IMR-90 (cell line): ENCODE measurements around the gene LATS1. TPM values are rescaled to one million over a fixed set of nuclear protein-coding genes. Genes with fewer than 3 reads are reported as not detected.

Experiments
- ATAC-seq: fragments of 200-7000 bp; cut with Tn5 transposase; 2 replicates; pipeline ENCODE4 v1.9.1; 2020; ENCODE audit warnings: low read depth, mild to moderate bottlenecking, moderate library complexity
- BruUV-seq: library from RNA; stranded (reverse); fragments of 400-500 nt; replicated peaks from 2 replicates; lab custom pipeline; 2021; lab: Mats Ljungman, UMichigan
- CTCF ChIA-PET: fragments of 300-600 bp; formaldehyde crosslinking; extraction: SDS; loops from one replicate; lab custom pipeline; 2021; ENCODE audit warnings: antibody characterized with exemption; lab: Yijun Ruan, JAX
- POLR2A ChIA-PET: fragments of 300-600 bp; sonication (Branson Sonifier 250); formaldehyde crosslinking; loops from one replicate; lab custom pipeline; 2022; ENCODE audit warnings: antibody characterized with exemption; ENCODE audit not compliant: unreplicated experiment; lab: Charles Lee
- DNase-seq: peaks from one replicate; pipeline ENCODE4 v3.0.0; 2013
- H2AFZ ChIP-seq: replicated peaks from 2 replicates; pipeline ENCODE3; 2013; ENCODE audit warnings: low read length, mild to moderate bottlenecking; ENCODE audit not compliant: poor library complexity
- H2AK5ac ChIP-seq: 2 replicates; pipeline ENCODE4 v1.6.1; 2013; ENCODE audit warnings: low read depth, low read length, inconsistent platforms
- H2AK9ac ChIP-seq: replicated peaks from 2 replicates; pipeline ENCODE3; 2013; ENCODE audit warnings: mild to moderate bottlenecking, low read depth, low read length, moderate library complexity; ENCODE audit not compliant: poor library complexity
- H2BK120ac ChIP-seq: 2 replicates; pipeline ENCODE4 v1.6.1; 2013; ENCODE audit warnings: low read depth, low read length, inconsistent platforms
- H2BK15ac ChIP-seq: 3 replicates; pipeline ENCODE4 v1.6.1; 2013; ENCODE audit warnings: low read depth, low read length, inconsistent platforms
- H2BK20ac ChIP-seq: 2 replicates; pipeline ENCODE4 v1.6.1; 2013; ENCODE audit warnings: low read depth, mild to moderate bottlenecking, inconsistent platforms, low read length, moderate library complexity
- H2BK5ac ChIP-seq: 2 replicates; pipeline ENCODE4 v1.6.1; 2013; ENCODE audit warnings: mild to moderate bottlenecking, low read depth, low read length, inconsistent platforms; ENCODE audit not compliant: poor library complexity, severe bottlenecking
- H3K14ac ChIP-seq: replicated peaks from 2 replicates; pipeline ENCODE4 v1.6.1; 2013; ENCODE audit warnings: low read depth, low read length, inconsistent platforms
- H3K18ac ChIP-seq: 2 replicates; pipeline ENCODE4 v1.6.1; 2013; ENCODE audit warnings: low read depth, low read length, control low read depth
- H3K23ac ChIP-seq: 2 replicates; pipeline ENCODE4 v1.6.1; 2013; ENCODE audit warnings: low read depth, low read length, inconsistent platforms
- H3K27ac ChIP-seq: 2 replicates; pipeline ENCODE4 v1.5.1; 2013; ENCODE audit warnings: mild to moderate bottlenecking, control low read depth, low read length; ENCODE audit not compliant: insufficient read depth
- H3K27me3 ChIP-seq: 2 replicates; pipeline ENCODE4 v1.6.1; 2013; ENCODE audit warnings: low read length; ENCODE audit not compliant: control insufficient read depth, insufficient read depth
- H3K36me3 ChIP-seq: 2 replicates; pipeline ENCODE4 v1.6.1; 2013; ENCODE audit warnings: low read length, mixed read lengths; ENCODE audit not compliant: control insufficient read depth, insufficient read depth
- H3K4ac ChIP-seq: 2 replicates; pipeline ENCODE4 v1.6.1; 2013; ENCODE audit warnings: low read depth, low read length, inconsistent platforms
- H3K4me1 ChIP-seq: 2 replicates; pipeline ENCODE4 v1.6.1; 2013; ENCODE audit warnings: low read length, mixed read lengths; ENCODE audit not compliant: control insufficient read depth, insufficient read depth
- H3K4me2 ChIP-seq: 2 replicates; pipeline ENCODE4 v1.6.1; 2013; ENCODE audit warnings: low read depth, mild to moderate bottlenecking, control low read depth, low read length, moderate library complexity
- H3K4me3 ChIP-seq: 2 replicates; pipeline ENCODE4 v1.5.1; 2013; ENCODE audit warnings: low read depth, mild to moderate bottlenecking, control low read depth, low read length, moderate library complexity; ENCODE audit not compliant: insufficient read depth
- H3K56ac ChIP-seq: 2 replicates; pipeline ENCODE4 v1.6.1; 2013; ENCODE audit warnings: low read length, inconsistent platforms; ENCODE audit not compliant: insufficient read depth; ENCODE audit errors: extremely low read depth
- H3K79me1 ChIP-seq, 2 experiments: 2 replicates each; pipeline ENCODE4 v1.6.1; 2013; ENCODE audit warnings: low read length in 2 of 2, inconsistent platforms in 1 of 2, low read depth in 1 of 2
- H3K9ac ChIP-seq: 2 replicates; pipeline ENCODE4 v1.6.1; 2013; ENCODE audit warnings: low read depth, low read length, control low read depth
- H3K9me1 ChIP-seq: 2 replicates; pipeline ENCODE4 v1.6.1; 2013; ENCODE audit warnings: low read length, inconsistent platforms; ENCODE audit not compliant: insufficient read depth
- H3K9me3 ChIP-seq: 2 replicates; pipeline ENCODE4 v1.6.1; 2013; ENCODE audit warnings: low read length; ENCODE audit not compliant: control insufficient read depth, insufficient read depth
- H4K20me1 ChIP-seq: 2 replicates; pipeline ENCODE4 v1.6.1; 2013; ENCODE audit warnings: low read length, inconsistent platforms; ENCODE audit not compliant: insufficient read depth
- H4K5ac ChIP-seq: 2 replicates; pipeline ENCODE4 v1.6.1; 2013; ENCODE audit warnings: mild to moderate bottlenecking, low read depth, low read length, control low read depth
- H4K8ac ChIP-seq, 2 experiments: 2 replicates each; pipeline ENCODE4 v1.6.1; 2013; ENCODE audit warnings: low read depth in 2 of 2, low read length in 2 of 2, control low read depth in 1 of 2, inconsistent platforms in 1 of 2
- H4K91ac ChIP-seq: 2 replicates; pipeline ENCODE4 v1.6.1; 2013; ENCODE audit warnings: low read depth, low read length, inconsistent platforms; ENCODE audit not compliant: insufficient read depth
- MAFK ChIP-seq: IDR thresholded peaks from 2 replicates; pipeline ENCODE4 v1.6.1; 2012; ENCODE audit warnings: low read depth, low read length, improper control_type of control experiment
- RFX5 ChIP-seq: IDR thresholded peaks from 2 replicates; pipeline ENCODE4 v1.8.0; 2012; ENCODE audit warnings: low read depth, mild to moderate bottlenecking, low read length, moderate library complexity
- WGBS, 2 experiments: methylation state at CpG; one replicate each; pipeline versions ENCODE4 v1.1.5 to v1.1.7; 2013; ENCODE audit warnings: missing lambda C conversion rate in 2 of 2; ENCODE audit not compliant: insufficient read length in 1 of 2; ENCODE audit errors: extremely low coverage in 2 of 2; 5-methylcytosine and 5-hydroxymethylcytosine counted together
- dilution Hi-C: fragments of 300-500 bp; cut with HindIII; formaldehyde crosslinking; loops from one replicate; pipeline ENCODE4 v1.14.3; 2018; ENCODE audit warnings: low sequenced_read_pairs; ENCODE audit not compliant: unreplicated experiment
- in situ Hi-C: fragments of 300-500 bp; cut with MboI; formaldehyde crosslinking; loops from 3 replicates; pipeline ENCODE4 v1.14.3; 2019; ENCODE audit warnings: low sequenced_read_pairs, inconsistent platforms, mixed read lengths
- intact Hi-C: fragments of 100-400 bp; cut with micrococcal nuclease; formaldehyde crosslinking; loops from 2 replicates; pipeline ENCODE4 v1.10.0; 2022
- polyA plus RNA-seq, 3 experiments: library from polyadenylated mRNA; depleted of rRNA; stranded (reverse); fragments of >200 nt; gene quantifications; 2 replicates each; pipeline ENCODE4 v1.2.3, GENCODE V29; 2012; ENCODE audit warnings: low replicate concordance in 1 of 3
- total RNA-seq: library from RNA; depleted of rRNA; stranded (reverse); fragments of >200 nt; gene quantifications from 2 replicates; pipeline ENCODE4 v1.2.3, GENCODE V29; 2012

LATS1 gene
- total and polyA plus RNA-seq, 2 of the 4 experiments (the other 2 are of a cell fraction) = 7.9 to 20.1 TPM

DNA sequence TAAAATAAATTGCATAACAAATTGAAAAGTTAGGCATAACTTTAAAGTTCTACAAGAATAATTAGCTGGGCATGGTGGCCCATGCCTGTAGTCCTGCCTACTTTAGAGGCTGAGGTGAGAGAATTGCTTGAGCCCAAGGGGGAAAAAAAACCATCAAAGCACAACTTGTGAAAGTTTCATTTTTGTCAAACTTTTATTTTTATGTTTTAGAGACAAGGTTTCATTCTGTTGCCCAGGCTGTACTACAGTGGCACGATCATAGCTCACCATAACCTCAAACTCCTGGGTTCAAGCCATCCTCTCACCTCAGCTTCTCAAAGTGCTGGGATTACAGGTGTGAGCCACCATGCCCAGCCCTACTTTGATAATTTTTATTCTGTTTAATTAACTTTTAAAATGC, 83.6 kb downstream of the LATS1 start:
- Histone ChIP-seq H2AFZ (no peak overlapping the region), H3K4me3 (no peak overlapping the region), H3K36me3 (peaks cover 5% of the 10 kb centered on the region), H2BK15ac (no peak overlapping the region), H3K27ac (no peak overlapping the region), H2BK20ac (no peak overlapping the region), H2BK5ac (no peak overlapping the region), H3K14ac (no peak overlapping the region), H2AK5ac (no peak overlapping the region), H3K9me3 (no peaks in the 10 kb centered on the region), H4K20me1 (no peaks in the 10 kb centered on the region), H3K4me2 (no peak overlapping the region), H3K27me3 (no peaks in the 10 kb centered on the region), H2BK120ac (no peak overlapping the region), H3K4me1 (no peaks in the 10 kb centered on the region), H4K8ac (no peak overlapping the region), H3K79me1 (peaks cover 13 to 26% of the 10 kb centered on the region in 2 experiments), H3K9me1 (peaks cover 2% of the 10 kb centered on the region; the same call in 1 of the 2 replicates), H3K18ac (no peak overlapping the region), H4K91ac (no peak overlapping the region), H3K23ac (no peak overlapping the region), H3K4ac (no peak overlapping the region), H3K9ac (no peak overlapping the region), H4K5ac (no peak overlapping the region), H2AK9ac (no peak overlapping the region), H3K56ac (no peak overlapping the region)
- POLR2A ChIA-PET = no interaction called here
- ATAC-seq (no peak), DNase-seq (no peak)
- BruUV-seq = no TSS peak
- CTCF ChIA-PET = no interaction called here
- TF ChIP-seq RFX5 (no peak), MAFK (no peak)
- dilution Hi-C loops = no loop called here
- in situ Hi-C loops = no loop called here
- no CpG with 5 or more reads among the region's 1 CpG for WGBS, 2 experiments
- intact Hi-C loops = no loop called here
